ENCODE measurements around the gene CYSLTR2.

Gene CYSLTR2

DNA sequence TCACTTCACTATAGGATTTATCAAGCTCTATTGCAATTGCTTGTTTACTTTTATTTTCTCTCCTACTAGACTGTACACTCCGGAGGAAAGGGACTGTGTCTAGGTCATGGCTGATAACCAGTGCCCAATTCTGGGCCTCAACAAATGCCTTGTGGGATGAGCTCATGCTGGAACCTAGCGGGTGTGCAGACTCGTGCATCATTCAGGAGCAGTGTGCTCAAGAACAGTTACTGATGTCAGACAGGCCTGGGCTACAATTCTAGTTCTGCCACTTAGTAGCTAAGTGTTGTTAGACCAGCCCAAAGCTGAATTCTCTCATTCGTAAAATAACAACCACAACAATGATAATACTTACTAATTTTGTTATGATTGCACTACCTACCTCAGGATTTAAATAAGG, 95.4 kb downstream of the CYSLTR2 start:
- no peak for DNase-seq

GRCh38 chr13:48749699-48750473, 96.2 kb downstream of the CYSLTR2 start:
- DNase-seq: no peak

DNA sequence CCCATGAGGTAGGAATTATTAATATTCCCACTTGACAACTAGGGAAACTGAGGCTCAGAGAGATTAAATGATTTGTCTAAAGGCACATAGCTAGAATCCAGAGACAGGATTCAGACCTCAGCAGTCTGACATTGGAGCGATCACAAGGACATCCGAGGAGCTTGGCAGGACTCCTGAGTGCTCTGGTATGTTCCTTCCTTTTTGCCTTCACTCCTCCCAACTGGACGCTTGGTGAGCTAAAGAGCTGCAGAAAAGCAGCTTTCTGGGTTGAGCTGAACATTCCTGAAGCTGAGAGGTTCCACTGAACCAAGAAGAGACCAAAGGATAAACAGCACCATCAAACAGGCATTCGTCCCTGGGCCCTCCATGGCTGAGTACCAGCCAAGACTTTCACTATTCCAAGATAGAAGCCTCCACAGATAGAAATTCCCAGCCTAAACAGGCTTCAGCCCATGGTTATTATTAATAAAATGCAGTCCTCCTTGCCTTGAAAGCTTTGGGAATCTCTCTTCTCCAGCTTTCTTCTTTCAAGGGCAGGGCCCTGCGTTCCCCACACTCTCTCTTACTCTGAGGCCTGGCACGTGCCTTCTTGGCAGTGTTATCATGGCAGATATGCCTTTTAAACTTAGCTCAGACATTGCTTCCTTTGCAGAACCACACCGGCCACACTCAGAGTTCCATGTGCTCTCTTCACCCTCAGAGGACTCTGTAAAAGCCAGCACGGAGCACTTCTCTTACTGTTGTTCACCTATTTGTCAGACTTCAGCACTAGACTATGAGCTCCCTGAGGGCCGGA, 97.1 kb downstream of the CYSLTR2 start:
- DNase-seq: no peak

GRCh38 chr13:48760626-48761025, 106.9 kb downstream of the CYSLTR2 start:
- no peak for DNase-seq

Measured in AML-193 (cell line).